ENCODE results near the gene CNFN.

GRCh38 chr19:42424345-42424707 lies 34.2 kb upstream of the CNFN start:
- no peak for TF ChIP-seq CTCF (conservative IDR thresholded peaks at IDR 0.05; ENCODE audit: low read depth in 2 of 2)
- no peak for TF ChIP-seq POLR2AphosphoS5 (IDR thresholded peaks at IDR 0.05; ENCODE audit: low read depth)
- TF ChIP-seq, protein P1, sequence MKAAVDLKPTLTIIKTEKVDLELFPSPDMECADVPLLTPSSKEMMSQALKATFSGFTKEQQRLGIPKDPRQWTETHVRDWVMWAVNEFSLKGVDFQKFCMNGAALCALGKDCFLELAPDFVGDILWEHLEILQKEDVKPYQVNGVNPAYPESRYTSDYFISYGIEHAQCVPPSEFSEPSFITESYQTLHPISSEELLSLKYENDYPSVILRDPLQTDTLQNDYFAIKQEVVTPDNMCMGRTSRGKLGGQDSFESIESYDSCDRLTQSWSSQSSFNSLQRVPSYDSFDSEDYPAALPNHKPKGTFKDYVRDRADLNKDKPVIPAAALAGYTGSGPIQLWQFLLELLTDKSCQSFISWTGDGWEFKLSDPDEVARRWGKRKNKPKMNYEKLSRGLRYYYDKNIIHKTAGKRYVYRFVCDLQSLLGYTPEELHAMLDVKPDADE (IDR thresholded peaks at IDR 0.05): no peak
- no peak for TF ChIP-seq EZH2 (IDR thresholded peaks at IDR 0.05; ENCODE audit: low read depth, unreplicated experiment)
- TF ChIP-seq, protein P2, sequence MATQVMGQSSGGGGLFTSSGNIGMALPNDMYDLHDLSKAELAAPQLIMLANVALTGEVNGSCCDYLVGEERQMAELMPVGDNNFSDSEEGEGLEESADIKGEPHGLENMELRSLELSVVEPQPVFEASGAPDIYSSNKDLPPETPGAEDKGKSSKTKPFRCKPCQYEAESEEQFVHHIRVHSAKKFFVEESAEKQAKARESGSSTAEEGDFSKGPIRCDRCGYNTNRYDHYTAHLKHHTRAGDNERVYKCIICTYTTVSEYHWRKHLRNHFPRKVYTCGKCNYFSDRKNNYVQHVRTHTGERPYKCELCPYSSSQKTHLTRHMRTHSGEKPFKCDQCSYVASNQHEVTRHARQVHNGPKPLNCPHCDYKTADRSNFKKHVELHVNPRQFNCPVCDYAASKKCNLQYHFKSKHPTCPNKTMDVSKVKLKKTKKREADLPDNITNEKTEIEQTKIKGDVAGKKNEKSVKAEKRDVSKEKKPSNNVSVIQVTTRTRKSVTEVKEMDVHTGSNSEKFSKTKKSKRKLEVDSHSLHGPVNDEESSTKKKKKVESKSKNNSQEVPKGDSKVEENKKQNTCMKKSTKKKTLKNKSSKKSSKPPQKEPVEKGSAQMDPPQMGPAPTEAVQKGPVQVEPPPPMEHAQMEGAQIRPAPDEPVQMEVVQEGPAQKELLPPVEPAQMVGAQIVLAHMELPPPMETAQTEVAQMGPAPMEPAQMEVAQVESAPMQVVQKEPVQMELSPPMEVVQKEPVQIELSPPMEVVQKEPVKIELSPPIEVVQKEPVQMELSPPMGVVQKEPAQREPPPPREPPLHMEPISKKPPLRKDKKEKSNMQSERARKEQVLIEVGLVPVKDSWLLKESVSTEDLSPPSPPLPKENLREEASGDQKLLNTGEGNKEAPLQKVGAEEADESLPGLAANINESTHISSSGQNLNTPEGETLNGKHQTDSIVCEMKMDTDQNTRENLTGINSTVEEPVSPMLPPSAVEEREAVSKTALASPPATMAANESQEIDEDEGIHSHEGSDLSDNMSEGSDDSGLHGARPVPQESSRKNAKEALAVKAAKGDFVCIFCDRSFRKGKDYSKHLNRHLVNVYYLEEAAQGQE (IDR thresholded peaks at IDR 0.05; ENCODE audit: unreplicated experiment): no peak
- no peak for TF ChIP-seq CREB1 (CRISPR knock-in tag; IDR thresholded peaks at IDR 0.05; ENCODE audit: low read depth)
- no peak for TF ChIP-seq EZH2phosphoT487 (IDR thresholded peaks at IDR 0.05; ENCODE audit: unreplicated experiment)
- TF ChIP-seq NANOG (IDR thresholded peaks at IDR 0.05; ENCODE audit: borderline replicate concordance): no peak
- no peak for TF ChIP-seq JUNB (IDR thresholded peaks at IDR 0.05; ENCODE audit: unreplicated experiment)
- TF ChIP-seq STAT1 (IDR thresholded peaks at IDR 0.05; ENCODE audit: unreplicated experiment): no peak
- no peak for TF ChIP-seq ZNF331 (CRISPR knock-in tag; IDR thresholded peaks at IDR 0.05; ENCODE audit: low read depth)
- no peak for TF ChIP-seq ZNF114 (CRISPR knock-in tag; IDR thresholded peaks at IDR 0.05)
